Measurements from ENCODE around the gene CHST13.
"Not testable (repeated sequence)": the region's sequence is repeated elsewhere in the genome, so short reads cannot be mapped to it uniquely, and the experiment has no call there.

CHST13 gene

GRCh38 chr3:126556637-126557414, 32.9 kb downstream of the CHST13 start:
- no peak for DNase-seq

- DNase-seq, result no peak
These were observed 33.4 kb downstream of the CHST13 start for GRCh38 chr3:126557415-126557745.

- DNase-seq, result no peak
These were observed 33.8 kb downstream of the CHST13 start for GRCh38 chr3:126557761-126558160.

GRCh38 chr3:126558336-126559071, 34.5 kb downstream of the CHST13 start, which contains the start of gene C3orf22:
TSS of gene C3orf22 (minus strand) at chr3:126558932. CDS start at chr3:126553390, 5,542 bp downstream.
- no peak for DNase-seq

GRCh38 chr3:126562737-126563276, 38.9 kb downstream of the CHST13 start:
- no peak for DNase-seq

- DNase-seq, result no peak
These were observed 43.9 kb downstream of the CHST13 start for GRCh38 chr3:126567696-126568438.

GRCh38 chr3:126568776-126569342, 44.9 kb downstream of the CHST13 start:
- no peak for DNase-seq

GRCh38 chr3:126569390-126569975, 45.5 kb downstream of the CHST13 start:
- DNase-seq, result no peak

GRCh38 chr3:126570103-126570541, 46.2 kb downstream of the CHST13 start:
- no peak for DNase-seq

GRCh38 chr3:126571078-126571477, 47.1 kb downstream of the CHST13 start:
- DNase-seq, result no peak

GRCh38 chr3:126573492-126574117, 49.6 kb downstream of the CHST13 start:
- no peak for DNase-seq

- no peak for DNase-seq
These were observed 53.3 kb downstream of the CHST13 start for GRCh38 chr3:126577261-126577660.

GRCh38 chr3:126578702-126579101, 54.7 kb downstream of the CHST13 start:
- no peak for DNase-seq

- no peak for DNase-seq
These were observed 56.8 kb downstream of the CHST13 start for GRCh38 chr3:126580746-126581145.

GRCh38 chr3:126581569-126581968, 57.6 kb downstream of the CHST13 start:
- no peak for DNase-seq

GRCh38 chr3:126582311-126582710, 58.4 kb downstream of the CHST13 start:
- DNase-seq, result no peak

- DNase-seq, result not testable (repeated sequence)
These were observed 67.6 kb downstream of the CHST13 start for GRCh38 chr3:126591515-126591914.
